HepG2 (cell line): ENCODE measurements around the gene MIDN. TPM values are rescaled to one million over a fixed set of nuclear protein-coding genes. Genes with fewer than 3 reads are reported as not detected.

ENCODE experiments used
- ATF6 ChIP-seq: sonication (generic); formaldehyde crosslinking; conservative IDR thresholded peaks from 2 replicates; pipeline ENCODE4 v1.4.0; 2020; ENCODE audit warnings: missing genetic modification reagents
- BRCA1 ChIP-seq: sonication (generic); formaldehyde crosslinking; IDR thresholded peaks from 2 replicates; pipeline ENCODE4 v1.4.0; 2020; ENCODE audit warnings: missing genetic modification reagents
- CHCHD3 ChIP-seq: sonication (generic); formaldehyde crosslinking; IDR thresholded peaks from 2 replicates; pipeline ENCODE4 v1.8.0; 2022; ENCODE audit warnings: mild to moderate bottlenecking, missing genetic modification reagents, moderate library complexity
- FOXC1 ChIP-seq: sonication (generic); formaldehyde crosslinking; IDR thresholded peaks from 2 replicates; pipeline ENCODE4 v1.8.0; 2022; ENCODE audit warnings: mild to moderate bottlenecking, missing genetic modification reagents, borderline replicate concordance
- HHEX ChIP-seq: IDR thresholded peaks from 2 replicates; pipeline ENCODE4 v1.6.1; 2016; ENCODE audit warnings: control low read depth
- IKZF4 ChIP-seq: sonication (generic); formaldehyde crosslinking; IDR thresholded peaks from 2 replicates; pipeline ENCODE4 v1.5.1; 2020; ENCODE audit warnings: borderline replicate concordance, mild to moderate bottlenecking, low read depth, missing genetic modification reagents; ENCODE audit errors: not compliant biosample characterization
- JUND ChIP-seq: sonication (generic); formaldehyde crosslinking; IDR thresholded peaks from 2 replicates; pipeline ENCODE4 v1.8.0; 2022; ENCODE audit warnings: mild to moderate bottlenecking, missing genetic modification reagents
- NR0B2 ChIP-seq: sonication (generic); formaldehyde crosslinking; IDR thresholded peaks from 2 replicates; pipeline ENCODE4 v1.4.0; 2020; ENCODE audit warnings: mild to moderate bottlenecking, missing genetic modification reagents
- NRL ChIP-seq: sonication (generic); formaldehyde crosslinking; IDR thresholded peaks from 2 replicates; pipeline ENCODE4 v1.5.0; 2020; ENCODE audit warnings: missing genetic modification reagents, mild to moderate bottlenecking, moderate library complexity, borderline replicate concordance
- PAF1 ChIP-seq: IDR thresholded peaks from 2 replicates; pipeline ENCODE4 v1.6.1; 2016; ENCODE audit warnings: missing genetic modification reagents, missing compliant biosample characterization
- RNF2 ChIP-seq: fragments of 450-650 bp; conservative IDR thresholded peaks from 2 replicates; pipeline ENCODE4 v1.6.1; 2016; ENCODE audit warnings: low read depth
- TSC22D2 ChIP-seq: sonication (generic); formaldehyde crosslinking; IDR thresholded peaks from 2 replicates; pipeline ENCODE4 v1.5.1; 2020; ENCODE audit warnings: missing genetic modification reagents, mild to moderate bottlenecking, borderline replicate concordance
- USF2 ChIP-seq, 2 experiments: sonication (generic) in 1 of 2; formaldehyde crosslinking in 1 of 2; IDR thresholded peaks; 2 replicates each; pipeline versions ENCODE4 v1.5.1 to v1.6.1; 2011 to 2020; ENCODE audit warnings: borderline replicate concordance in 1 of 2, low read depth in 1 of 2, low read length in 1 of 2, mild to moderate bottlenecking in 1 of 2, missing genetic modification reagents in 1 of 2, moderate library complexity in 1 of 2
- ZKSCAN8 ChIP-seq: IDR thresholded peaks from 2 replicates; pipeline ENCODE4 v1.6.1; 2016; ENCODE audit warnings: borderline replicate concordance, missing genetic modification reagents, missing compliant biosample characterization
- ZMAT3 ChIP-seq: sonication (generic); formaldehyde crosslinking; conservative IDR thresholded peaks from 2 replicates; pipeline ENCODE4 v1.7.0; 2021; ENCODE audit warnings: missing genetic modification reagents
- ZNF138 ChIP-seq: sonication (generic); formaldehyde crosslinking; IDR thresholded peaks from 2 replicates; pipeline ENCODE4 v1.5.0; 2020; ENCODE audit warnings: mild to moderate bottlenecking, low read depth, missing genetic modification reagents
- ZNF143 ChIP-seq: sonication (generic); formaldehyde crosslinking; IDR thresholded peaks from 2 replicates; pipeline ENCODE4 v1.4.0; 2020; ENCODE audit warnings: missing genetic modification reagents
- ZNF282 ChIP-seq: fragments of 450-650 bp; IDR thresholded peaks from 2 replicates; pipeline ENCODE4 v1.6.1; 2018; ENCODE audit not compliant: partially characterized antibody
- ZNF329 ChIP-seq: sonication (generic); formaldehyde crosslinking; IDR thresholded peaks from 2 replicates; pipeline ENCODE4 v1.9.0; 2021; ENCODE audit warnings: low read depth, mild to moderate bottlenecking, missing genetic modification reagents
- polyA plus RNA-seq, 8 experiments: library from polyadenylated mRNA; depleted of rRNA in 3 of 8; stranded (reverse) in 7 of 8; unstranded in 1 of 8; fragments of >200 nt; fragmentation: Illumina TruSeq in 4 of 8; extraction: Trizol in 4 of 8; gene quantifications; 2 replicates each; pipeline versions ENCODE4 v1.2.1 to v1.2.3, GENCODE V29; 2011 to 2016; ENCODE audit warnings: low read depth in 4 of 8, missing spikeins in 1 of 8, mixed read lengths in 1 of 8; ENCODE audit not compliant: insufficient read depth in 1 of 8
- total RNA-seq, 5 experiments: library from RNA; depleted of rRNA; stranded (reverse); fragments of >200 nt; fragmentation: Illumina TruSeq; extraction: Trizol; gene quantifications; 2 replicates each; pipeline ENCODE4 v1.2.3, GENCODE V29; 2016; ENCODE audit warnings: low read depth in 1 of 5
- TF ChIP-seq, protein P1 (sequence below): sonication (generic); formaldehyde crosslinking; conservative IDR thresholded peaks from 2 replicates; pipeline ENCODE4 v1.8.0; 2022; ENCODE audit warnings: missing genetic modification reagents
- TF ChIP-seq, protein P2 (sequence below): sonication (generic); formaldehyde crosslinking; IDR thresholded peaks from 2 replicates; pipeline ENCODE4 v1.5.0; 2020; ENCODE audit warnings: missing genetic modification reagents

MIDN gene
- total and polyA plus RNA-seq, 2 of the 13 experiments (the other 11 are each of a cell fraction or from before 2014, with no cell fraction given), result 8.4 to 18.0 TPM

GRCh38 chr19:1269478-1270212, 21.3 kb downstream of the MIDN start (continued):
- TF ChIP-seq, protein P1, sequence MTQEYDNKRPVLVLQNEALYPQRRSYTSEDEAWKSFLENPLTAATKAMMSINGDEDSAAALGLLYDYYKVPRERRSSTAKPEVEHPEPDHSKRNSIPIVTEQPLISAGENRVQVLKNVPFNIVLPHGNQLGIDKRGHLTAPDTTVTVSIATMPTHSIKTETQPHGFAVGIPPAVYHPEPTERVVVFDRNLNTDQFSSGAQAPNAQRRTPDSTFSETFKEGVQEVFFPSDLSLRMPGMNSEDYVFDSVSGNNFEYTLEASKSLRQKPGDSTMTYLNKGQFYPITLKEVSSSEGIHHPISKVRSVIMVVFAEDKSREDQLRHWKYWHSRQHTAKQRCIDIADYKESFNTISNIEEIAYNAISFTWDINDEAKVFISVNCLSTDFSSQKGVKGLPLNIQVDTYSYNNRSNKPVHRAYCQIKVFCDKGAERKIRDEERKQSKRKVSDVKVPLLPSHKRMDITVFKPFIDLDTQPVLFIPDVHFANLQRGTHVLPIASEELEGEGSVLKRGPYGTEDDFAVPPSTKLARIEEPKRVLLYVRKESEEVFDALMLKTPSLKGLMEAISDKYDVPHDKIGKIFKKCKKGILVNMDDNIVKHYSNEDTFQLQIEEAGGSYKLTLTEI (CRISPR knock-in tag), result no peak
- TF ChIP-seq ZMAT3 (CRISPR knock-in tag), result peak; percentile 12; the same call in 1 of the 2 replicates
- TF ChIP-seq ZNF143 (CRISPR knock-in tag), result peak; percentile 18; the same call in 1 of the 2 replicates
- TF ChIP-seq, protein P2, sequence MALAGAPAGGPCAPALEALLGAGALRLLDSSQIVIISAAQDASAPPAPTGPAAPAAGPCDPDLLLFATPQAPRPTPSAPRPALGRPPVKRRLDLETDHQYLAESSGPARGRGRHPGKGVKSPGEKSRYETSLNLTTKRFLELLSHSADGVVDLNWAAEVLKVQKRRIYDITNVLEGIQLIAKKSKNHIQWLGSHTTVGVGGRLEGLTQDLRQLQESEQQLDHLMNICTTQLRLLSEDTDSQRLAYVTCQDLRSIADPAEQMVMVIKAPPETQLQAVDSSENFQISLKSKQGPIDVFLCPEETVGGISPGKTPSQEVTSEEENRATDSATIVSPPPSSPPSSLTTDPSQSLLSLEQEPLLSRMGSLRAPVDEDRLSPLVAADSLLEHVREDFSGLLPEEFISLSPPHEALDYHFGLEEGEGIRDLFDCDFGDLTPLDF, result no peak
- TF ChIP-seq FOXC1, result peak; percentile 86; the same call in 1 of the 2 replicates
- TF ChIP-seq USF2 (IDR thresholded peaks at IDR 0.05; ENCODE audit: low read depth, low read length), result peak; percentile 68
- TF ChIP-seq USF2 (CRISPR knock-in tag; IDR thresholded peaks at IDR 0.05; ENCODE audit: borderline replicate concordance), result no peak; the same call in 1 of the 2 replicates
- TF ChIP-seq ZNF329 (CRISPR knock-in tag), result no peak; the same call in 1 of the 2 replicates
- TF ChIP-seq CHCHD3 (CRISPR knock-in tag), result 0 out of 2 replicates have a peak, but pooled peaks have one; percentile 34
- peak; percentile 88; the same call in 1 of the 2 replicates for TF ChIP-seq ZNF138
- TF ChIP-seq PAF1 (CRISPR knock-in tag), result 0 out of 2 replicates have a peak, but pooled peaks have one; percentile 26
- no peak for TF ChIP-seq ZNF282
- no peak for TF ChIP-seq ZKSCAN8 (CRISPR knock-in tag)
- 0 out of 2 replicates have a peak, but pooled peaks have one; percentile 30 for TF ChIP-seq JUND (CRISPR knock-in tag)
- TF ChIP-seq IKZF4 (CRISPR knock-in tag), result peak; percentile 82
- peak; percentile 49; the same call in 1 of the 2 replicates for TF ChIP-seq NRL
- TF ChIP-seq BRCA1 (CRISPR knock-in tag), result no peak
- no peak; the same call in 1 of the 2 replicates for TF ChIP-seq TSC22D2 (CRISPR knock-in tag)
- TF ChIP-seq RNF2, result peak; percentile 94
- TF ChIP-seq ATF6 (CRISPR knock-in tag), result no peak
- peak; percentile 83 for TF ChIP-seq NR0B2 (CRISPR knock-in tag)
- no peak for TF ChIP-seq HHEX (CRISPR knock-in tag)
